Mucosa of rectum (tissue), 2 donors: ENCODE results near the gene METRN.
"Not testable (repeated sequence)": the region's sequence is repeated elsewhere in the genome, so short reads cannot be mapped to it uniquely, and the experiment has no call there.

Source experiments
- H3K27ac ChIP-seq, 2 donors: one replicate each; pipeline ENCODE4 v1.7.0; 2013; ENCODE audit warnings: inconsistent platforms in 2 of 2, low read depth in 2 of 2, low read length in 2 of 2
- H3K27me3 ChIP-seq, 2 donors: one replicate each; pipeline ENCODE4 v1.7.0; 2013; ENCODE audit warnings: low read length in 2 of 2; ENCODE audit not compliant: control insufficient read depth in 2 of 2, insufficient read depth in 2 of 2
- H3K36me3 ChIP-seq, 2 donors: one replicate each; pipeline ENCODE4 v1.7.0; 2013; ENCODE audit warnings: low read length in 2 of 2; ENCODE audit not compliant: control insufficient read depth in 2 of 2, insufficient read depth in 2 of 2
- H3K4me1 ChIP-seq, 2 donors: one replicate each; pipeline ENCODE4 v1.7.0; 2013; ENCODE audit warnings: low read length in 2 of 2, mild to moderate bottlenecking in 1 of 2; ENCODE audit not compliant: control insufficient read depth in 2 of 2, insufficient read depth in 2 of 2
- H3K4me3 ChIP-seq, 2 donors: one replicate each; pipeline ENCODE4 v1.7.0; 2013; ENCODE audit warnings: low read length in 2 of 2
- H3K9ac ChIP-seq, 2 donors: one replicate each; pipeline ENCODE4 v1.7.0; 2013; ENCODE audit warnings: low read length in 2 of 2, low read depth in 1 of 2, mild to moderate bottlenecking in 1 of 2
- H3K9me3 ChIP-seq, 2 donors: one replicate each; pipeline ENCODE4 v1.7.0; 2013; ENCODE audit warnings: low read length in 2 of 2; ENCODE audit not compliant: control insufficient read depth in 2 of 2
- donor health status: healthy.
- donor health status: Normal muscosa, but diverticular disease.

The METRN gene

DNA sequence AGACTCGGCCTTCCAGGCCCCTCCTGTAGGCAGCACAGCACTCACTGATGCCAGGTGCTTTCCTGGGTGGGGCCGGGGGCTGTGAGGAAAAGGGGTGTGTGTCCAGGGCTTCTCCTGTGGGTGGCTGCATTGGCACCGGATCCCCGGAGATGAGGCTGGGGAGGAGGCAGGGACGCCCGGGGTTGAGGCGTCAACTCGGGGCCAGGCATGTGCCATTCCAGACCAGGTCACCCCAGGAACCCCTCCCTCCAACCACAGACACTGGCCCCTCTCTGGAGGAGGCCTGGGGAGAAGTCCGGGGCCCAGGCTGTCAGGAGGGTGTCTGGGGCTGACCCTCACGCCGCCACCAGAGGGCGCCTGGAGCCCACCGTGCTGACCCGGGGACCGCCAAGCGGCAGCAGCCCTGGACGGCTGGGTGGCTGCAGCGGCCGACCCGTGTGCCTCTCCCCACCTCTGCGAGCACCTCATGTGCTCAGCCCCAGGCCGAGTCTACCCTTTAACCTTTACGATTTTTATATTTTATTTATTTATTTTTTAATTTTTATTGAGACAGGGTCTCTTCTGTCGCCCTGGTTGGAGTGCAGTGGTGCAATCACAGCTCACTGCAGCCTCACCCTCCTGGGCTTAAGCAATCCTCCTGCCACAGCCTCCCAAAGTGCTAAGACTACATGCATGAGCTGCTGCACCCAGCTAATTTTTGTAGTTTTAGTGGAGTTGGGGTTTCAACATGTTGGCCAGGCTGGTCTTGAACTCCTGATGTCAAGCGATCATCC, 3.2 kb upstream of the METRN start:
- H3K4me1 ChIP-seq: peaks cover 12 to 13% of the 10 kb centered on the region in 2 donors
- H3K9me3 ChIP-seq: no peaks in the 10 kb centered on the region
- no peak overlapping the region for H3K27ac ChIP-seq
- no peaks in the 10 kb centered on the region for H3K36me3 ChIP-seq
- no peak overlapping the region for H3K4me3 ChIP-seq
- peaks cover 29 to 52% of the 10 kb centered on the region in 2 donors for H3K27me3 ChIP-seq
- H3K9ac ChIP-seq: no peak overlapping the region

DNA sequence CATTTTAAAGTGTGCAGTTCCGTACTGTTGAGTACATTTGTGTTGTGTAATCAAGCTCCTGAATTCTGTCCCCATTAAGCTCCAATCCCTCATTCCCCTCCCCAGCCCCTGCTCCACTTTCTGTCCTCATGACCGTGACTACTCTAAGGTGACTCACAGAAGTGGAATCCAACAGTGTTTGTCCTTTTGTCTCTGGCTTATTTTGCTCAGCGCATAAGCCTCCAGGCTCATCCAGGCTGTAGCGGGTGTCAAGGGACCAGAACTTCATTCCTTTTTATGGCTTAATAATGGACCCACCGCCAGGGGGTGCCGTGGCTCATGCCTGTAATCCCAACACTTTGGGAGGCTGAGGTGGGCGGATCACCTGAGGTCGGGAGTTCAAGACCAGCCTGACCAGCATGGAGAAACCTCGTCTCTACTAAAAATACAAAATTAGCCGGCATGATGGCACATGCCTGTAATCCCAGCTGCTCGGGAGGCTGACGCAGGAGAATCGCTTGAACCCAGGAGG, 2.1 kb upstream of the METRN start:
- H3K36me3 ChIP-seq, H3K27ac ChIP-seq, H3K9me3 ChIP-seq, H3K9ac ChIP-seq, H3K4me3 ChIP-seq: not testable (repeated sequence)
- H3K27me3 ChIP-seq: peaks cover 24 to 44% of the 10 kb centered on the region in 2 donors
- peaks cover 12 to 13% of the 10 kb centered on the region in 2 donors for H3K4me1 ChIP-seq

DNA sequence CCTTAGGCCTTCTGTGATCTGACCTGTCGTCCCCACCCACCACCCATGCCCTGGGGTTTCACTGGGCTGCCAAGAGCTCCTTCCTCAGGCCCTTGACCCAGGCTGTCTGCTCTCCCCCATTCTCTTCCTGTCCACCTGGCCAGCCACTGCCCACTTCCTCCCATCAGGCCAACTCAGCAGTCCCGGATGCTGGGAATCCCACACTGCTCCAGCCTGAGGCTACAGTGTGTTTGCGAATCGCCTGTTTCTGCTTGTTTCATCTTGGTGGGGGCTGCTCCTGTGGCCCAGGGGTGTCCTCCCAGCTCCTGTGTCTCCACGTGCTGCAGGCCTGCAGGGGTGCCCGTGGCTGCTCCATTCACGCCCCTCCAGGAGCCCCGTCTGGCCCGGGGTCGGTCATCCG, 839 bp upstream of the METRN start:
- Histone ChIP-seq H3K27me3 (peaks cover 18 to 33% of the 10 kb centered on the region in 2 donors), H3K9me3 (no peaks in the 10 kb centered on the region), H3K9ac (no peak overlapping the region), H3K36me3 (no peaks in the 10 kb centered on the region), H3K4me3 (no peak overlapping the region), H3K4me1 (peaks cover 21 to 25% of the 10 kb centered on the region in 2 donors), H3K27ac (no peak overlapping the region)

DNA sequence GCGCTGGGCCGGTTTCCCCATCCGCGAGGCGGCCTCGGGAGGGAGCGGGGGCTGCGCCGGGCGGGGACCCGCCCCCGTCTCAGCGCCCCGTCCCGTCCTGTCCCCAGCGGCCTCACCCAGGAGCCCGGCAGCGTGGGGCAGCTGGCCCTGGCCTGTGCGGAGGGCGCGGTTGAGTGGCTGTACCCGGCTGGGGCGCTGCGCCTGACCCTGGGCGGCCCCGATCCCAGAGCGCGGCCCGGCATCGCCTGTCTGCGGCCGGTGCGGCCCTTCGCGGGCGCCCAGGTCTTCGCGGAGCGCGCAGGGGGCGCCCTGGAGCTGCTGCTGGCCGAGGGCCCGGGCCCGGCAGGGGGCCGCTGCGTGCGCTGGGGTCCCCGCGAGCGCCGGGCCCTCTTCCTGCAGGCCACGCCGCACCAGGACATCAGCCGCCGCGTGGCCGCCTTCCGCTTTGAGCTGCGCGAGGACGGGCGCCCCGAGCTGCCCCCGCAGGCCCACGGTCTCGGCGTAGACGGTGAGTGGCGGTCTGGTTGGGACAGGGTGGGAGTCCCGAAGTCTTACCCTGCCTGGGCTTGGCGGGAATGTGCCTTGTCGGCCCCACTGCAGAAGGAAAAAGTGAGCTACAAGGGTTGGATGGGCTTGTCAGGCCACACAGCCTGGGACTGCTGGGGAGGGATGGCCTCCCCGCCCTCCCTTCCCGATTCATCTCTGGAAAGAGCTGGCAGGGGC, 720 bp downstream of the METRN start:
- Histone ChIP-seq H3K9ac (peak overlapping the region in 1 of 2 donors; percentile 43), H3K27ac (no peak overlapping the region)

DNA sequence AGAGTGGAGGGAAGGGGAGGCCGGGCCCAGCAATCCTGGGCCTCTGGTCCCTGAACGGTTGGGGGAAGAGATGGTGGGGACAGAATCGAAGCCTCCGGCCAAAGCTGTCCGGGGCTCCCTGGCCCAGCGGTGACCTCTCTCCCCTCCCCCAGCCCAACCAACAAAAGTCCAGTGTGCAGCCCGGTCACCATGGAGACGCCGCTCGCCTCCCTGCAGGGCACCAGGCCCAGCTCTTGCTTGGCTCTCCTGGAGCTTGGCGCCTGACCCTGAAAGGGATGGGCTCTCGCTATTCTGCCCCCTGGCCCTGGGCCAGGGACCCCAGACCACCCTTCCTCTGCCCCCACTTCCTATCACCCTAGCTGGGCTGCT, 1.3 kb downstream of the METRN start:
- Histone ChIP-seq H3K27me3 (peaks cover 11 to 15% of the 10 kb centered on the region in 2 donors), H3K4me1 (peaks cover 38 to 41% of the 10 kb centered on the region in 2 donors), H3K27ac (no peak overlapping the region), H3K36me3 (no peaks in the 10 kb centered on the region), H3K9me3 (no peaks in the 10 kb centered on the region), H3K4me3 (peak overlapping the region in 1 of 2 donors; percentile 37), H3K9ac (peak overlapping the region in 1 of 2 donors; percentile 20)

More for the DNA sequence above, 720 bp downstream of the METRN start:
- no peaks in the 10 kb centered on the region for H3K36me3 ChIP-seq
- peak overlapping the region; percentile 48 to 61 for H3K4me3 ChIP-seq
- H3K4me1 ChIP-seq: peaks cover 36 to 39% of the 10 kb centered on the region in 2 donors
- H3K27me3 ChIP-seq: peaks cover 13 to 21% of the 10 kb centered on the region in 2 donors
- no peaks in the 10 kb centered on the region for H3K9me3 ChIP-seq

DNA sequence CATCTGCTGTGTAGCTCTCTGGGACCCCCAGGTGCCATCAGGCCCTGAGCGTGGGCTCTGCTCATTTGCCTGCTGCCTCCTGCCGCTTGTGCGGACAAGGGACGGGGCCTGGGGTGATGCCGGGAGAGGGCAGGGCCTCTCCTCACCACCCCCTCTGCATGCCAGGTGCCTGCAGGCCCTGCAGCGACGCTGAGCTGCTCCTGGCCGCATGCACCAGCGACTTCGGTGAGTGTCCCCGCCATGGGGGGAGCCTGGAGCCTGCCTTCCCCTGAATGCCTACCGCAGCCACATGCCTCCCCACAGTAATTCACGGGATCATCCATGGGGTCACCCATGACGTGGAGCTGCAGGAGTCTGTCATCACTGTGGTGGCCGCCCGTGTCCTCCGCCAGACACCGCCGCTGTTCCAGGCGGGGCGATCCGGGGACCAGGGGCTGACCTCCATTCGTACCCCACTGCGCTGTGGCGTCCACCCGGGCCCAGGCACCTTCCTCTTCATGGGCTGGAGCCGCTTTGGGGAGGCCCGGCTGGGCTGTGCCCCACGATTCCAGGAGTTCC, 1.9 kb downstream of the METRN start:
- no peaks in the 10 kb centered on the region for H3K36me3 ChIP-seq
- H3K9ac ChIP-seq: no peak overlapping the region
- H3K4me3 ChIP-seq: no peak overlapping the region
- H3K9me3 ChIP-seq: no peaks in the 10 kb centered on the region
- H3K27me3 ChIP-seq: peaks cover 10 to 12% of the 10 kb centered on the region in 2 donors
- H3K4me1 ChIP-seq: peaks cover 43 to 47% of the 10 kb centered on the region in 2 donors
- H3K27ac ChIP-seq: no peak overlapping the region

DNA sequence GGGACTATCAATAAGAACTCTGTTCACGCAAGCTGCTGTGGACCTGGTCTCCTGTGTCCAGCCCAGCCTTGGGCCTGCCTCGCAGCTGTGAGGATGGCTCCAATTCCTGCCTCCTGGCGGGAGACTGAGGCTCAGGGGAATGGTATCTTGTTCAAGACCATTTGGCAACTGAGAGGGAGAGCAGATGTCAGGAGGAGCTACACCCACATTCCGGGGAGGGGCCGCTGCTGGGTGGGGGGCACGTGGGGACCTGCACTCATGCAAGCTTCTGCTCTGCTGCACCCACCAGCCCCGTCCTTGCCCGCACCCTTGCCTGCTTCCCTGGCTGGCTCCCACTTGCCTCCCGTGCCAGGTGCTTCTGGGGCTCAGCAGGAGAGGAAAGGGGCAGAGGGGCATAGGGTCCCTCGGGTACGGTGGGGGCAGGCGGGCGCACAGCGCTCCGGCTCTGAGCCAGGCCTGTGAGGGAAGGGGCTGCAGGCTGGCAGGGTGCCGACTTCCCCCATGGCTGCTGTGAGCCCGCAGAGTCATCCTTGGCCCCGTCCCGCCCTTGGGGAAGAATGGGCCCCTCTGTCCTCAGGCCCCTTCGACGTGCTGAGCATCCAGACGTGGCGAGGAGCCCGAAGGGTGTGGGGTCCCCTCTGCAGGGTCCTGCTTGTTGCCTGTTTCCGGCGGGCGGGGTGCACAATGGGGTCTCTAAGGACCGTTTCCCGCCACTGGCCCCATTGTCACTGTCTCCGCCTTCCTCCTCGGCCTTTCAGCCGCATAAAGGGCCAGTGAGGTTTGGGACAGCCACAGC, 2.7 kb downstream of the METRN start:
- Histone ChIP-seq H3K9ac (no peak overlapping the region), H3K4me3 (no peak overlapping the region), H3K27me3 (peaks cover 10 to 12% of the 10 kb centered on the region in 2 donors), H3K9me3 (no peaks in the 10 kb centered on the region), H3K4me1 (peaks cover 44 to 47% of the 10 kb centered on the region in 2 donors), H3K36me3 (no peaks in the 10 kb centered on the region), H3K27ac (no peak overlapping the region)

DNA sequence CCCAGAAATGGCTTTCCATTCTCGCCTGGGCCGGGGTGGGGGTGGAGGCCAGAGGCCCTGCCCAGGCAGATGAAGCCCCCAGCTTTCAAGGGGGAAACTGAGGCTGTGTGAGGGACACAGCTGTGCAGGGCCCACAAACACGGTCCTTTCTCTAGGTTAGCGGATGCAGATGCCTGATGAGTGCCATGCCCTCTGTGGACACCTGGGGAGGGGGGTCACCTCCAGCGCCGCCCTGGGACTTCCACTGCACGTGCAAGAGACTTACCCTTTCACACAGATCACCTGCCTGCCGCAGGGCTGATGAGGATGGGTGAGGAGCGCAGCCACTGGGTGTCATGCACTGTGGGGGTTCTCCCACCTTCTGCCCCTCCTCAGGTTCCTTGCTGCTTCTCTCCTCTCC, 3.5 kb downstream of the METRN start:
- Histone ChIP-seq H3K4me3 (peak overlapping the region in 1 of 2 donors; percentile 26), H3K36me3 (no peaks in the 10 kb centered on the region), H3K4me1 (peaks cover 44 to 47% of the 10 kb centered on the region in 2 donors), H3K27ac (no peak overlapping the region), H3K9me3 (no peaks in the 10 kb centered on the region), H3K27me3 (peaks cover 10 to 12% of the 10 kb centered on the region in 2 donors), H3K9ac (no peak overlapping the region)

DNA sequence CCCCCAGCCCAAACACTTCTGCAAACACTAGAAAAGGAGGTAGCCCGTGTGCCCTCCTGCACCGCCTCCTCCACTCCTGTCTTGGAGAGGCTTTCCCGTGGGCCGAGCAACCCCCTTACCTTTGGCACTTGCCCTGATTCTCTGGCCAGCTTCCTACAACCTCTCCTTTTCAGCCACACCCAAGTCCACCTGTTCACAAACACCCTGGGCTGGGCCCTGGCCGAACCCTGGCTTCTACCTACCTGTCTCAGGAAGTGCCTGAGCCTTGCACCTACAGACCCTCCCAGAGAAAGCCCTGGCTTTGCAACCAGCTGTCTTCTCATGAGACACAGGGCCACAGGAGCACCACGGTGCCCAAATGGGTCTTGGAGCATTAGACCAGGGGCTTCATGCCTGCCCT, 4.0 kb downstream of the METRN start:
- no peaks in the 10 kb centered on the region for H3K9me3 ChIP-seq
- H3K4me1 ChIP-seq: peaks cover 44 to 47% of the 10 kb centered on the region in 2 donors
- peaks cover 8 to 9% of the 10 kb centered on the region in 2 donors for H3K27me3 ChIP-seq
- peak overlapping the region; percentile 31 to 41 for H3K4me3 ChIP-seq
- no peaks in the 10 kb centered on the region for H3K36me3 ChIP-seq
- H3K27ac ChIP-seq: peak overlapping the region; percentile 53 to 67
- peak overlapping the region; percentile 10 to 52 for H3K9ac ChIP-seq
